ENCODE results near the gene SYT11.

DNA sequence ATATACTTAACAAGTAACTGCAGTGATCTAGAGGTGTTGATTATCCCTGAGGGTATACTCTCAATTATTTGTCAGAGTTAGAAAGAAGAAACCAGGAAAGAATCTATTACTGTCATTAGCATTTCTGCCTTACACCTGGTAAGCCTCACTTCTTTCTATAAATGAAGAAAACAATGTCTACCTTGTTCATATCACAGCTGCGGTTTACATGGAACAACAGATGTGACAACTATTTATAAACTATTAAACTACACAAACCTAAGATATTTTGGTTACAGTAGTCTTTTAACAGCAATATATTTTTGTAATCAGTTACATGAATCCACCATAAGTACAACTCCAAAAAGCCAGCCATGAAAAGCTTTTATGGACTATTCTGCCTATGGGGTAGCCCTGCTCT, 43.0 kb upstream of the SYT11 start:
- TF ChIP-seq, protein P1, sequence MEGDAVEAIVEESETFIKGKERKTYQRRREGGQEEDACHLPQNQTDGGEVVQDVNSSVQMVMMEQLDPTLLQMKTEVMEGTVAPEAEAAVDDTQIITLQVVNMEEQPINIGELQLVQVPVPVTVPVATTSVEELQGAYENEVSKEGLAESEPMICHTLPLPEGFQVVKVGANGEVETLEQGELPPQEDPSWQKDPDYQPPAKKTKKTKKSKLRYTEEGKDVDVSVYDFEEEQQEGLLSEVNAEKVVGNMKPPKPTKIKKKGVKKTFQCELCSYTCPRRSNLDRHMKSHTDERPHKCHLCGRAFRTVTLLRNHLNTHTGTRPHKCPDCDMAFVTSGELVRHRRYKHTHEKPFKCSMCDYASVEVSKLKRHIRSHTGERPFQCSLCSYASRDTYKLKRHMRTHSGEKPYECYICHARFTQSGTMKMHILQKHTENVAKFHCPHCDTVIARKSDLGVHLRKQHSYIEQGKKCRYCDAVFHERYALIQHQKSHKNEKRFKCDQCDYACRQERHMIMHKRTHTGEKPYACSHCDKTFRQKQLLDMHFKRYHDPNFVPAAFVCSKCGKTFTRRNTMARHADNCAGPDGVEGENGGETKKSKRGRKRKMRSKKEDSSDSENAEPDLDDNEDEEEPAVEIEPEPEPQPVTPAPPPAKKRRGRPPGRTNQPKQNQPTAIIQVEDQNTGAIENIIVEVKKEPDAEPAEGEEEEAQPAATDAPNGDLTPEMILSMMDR (IDR thresholded peaks at IDR 0.05) = no peak
- TF ChIP-seq POLR2A (IDR thresholded peaks at IDR 0.05) = no peak
